ENCODE results near the gene TMCO4.

GRCh38 chr1:19710825-19711611 lies 88.7 kb downstream of the TMCO4 start:
- TF ChIP-seq POLR2A (IDR thresholded peaks at IDR 0.05), result no peak
- TF ChIP-seq, protein P1, sequence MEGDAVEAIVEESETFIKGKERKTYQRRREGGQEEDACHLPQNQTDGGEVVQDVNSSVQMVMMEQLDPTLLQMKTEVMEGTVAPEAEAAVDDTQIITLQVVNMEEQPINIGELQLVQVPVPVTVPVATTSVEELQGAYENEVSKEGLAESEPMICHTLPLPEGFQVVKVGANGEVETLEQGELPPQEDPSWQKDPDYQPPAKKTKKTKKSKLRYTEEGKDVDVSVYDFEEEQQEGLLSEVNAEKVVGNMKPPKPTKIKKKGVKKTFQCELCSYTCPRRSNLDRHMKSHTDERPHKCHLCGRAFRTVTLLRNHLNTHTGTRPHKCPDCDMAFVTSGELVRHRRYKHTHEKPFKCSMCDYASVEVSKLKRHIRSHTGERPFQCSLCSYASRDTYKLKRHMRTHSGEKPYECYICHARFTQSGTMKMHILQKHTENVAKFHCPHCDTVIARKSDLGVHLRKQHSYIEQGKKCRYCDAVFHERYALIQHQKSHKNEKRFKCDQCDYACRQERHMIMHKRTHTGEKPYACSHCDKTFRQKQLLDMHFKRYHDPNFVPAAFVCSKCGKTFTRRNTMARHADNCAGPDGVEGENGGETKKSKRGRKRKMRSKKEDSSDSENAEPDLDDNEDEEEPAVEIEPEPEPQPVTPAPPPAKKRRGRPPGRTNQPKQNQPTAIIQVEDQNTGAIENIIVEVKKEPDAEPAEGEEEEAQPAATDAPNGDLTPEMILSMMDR (IDR thresholded peaks at IDR 0.05), result no peak
